Skeletal muscle satellite cell (primary cell): ENCODE measurements around the gene MCC.

ENCODE experiments used
- H3K27me3 ChIP-seq: 2 replicates; pipeline ENCODE4 v1.7.0; 2013; ENCODE audit warnings: low read length; ENCODE audit not compliant: control insufficient read depth, insufficient read depth
- H3K36me3 ChIP-seq: 2 replicates; pipeline ENCODE4 v1.7.0; 2013; ENCODE audit warnings: mild to moderate bottlenecking, control low read depth, low read length; ENCODE audit not compliant: insufficient read depth
- H3K4me1 ChIP-seq: 2 replicates; pipeline ENCODE4 v1.7.0; 2013; ENCODE audit warnings: low read length; ENCODE audit not compliant: control insufficient read depth, insufficient read depth
- H3K4me2 ChIP-seq: 2 replicates; pipeline ENCODE4 v1.7.0; 2013; ENCODE audit warnings: mild to moderate bottlenecking, low read length
- H3K4me3 ChIP-seq: 2 replicates; pipeline ENCODE4 v1.7.0; 2013; ENCODE audit warnings: low read length
- H3K9ac ChIP-seq: 2 replicates; pipeline ENCODE4 v1.7.0; 2013; ENCODE audit warnings: mild to moderate bottlenecking, low read depth, low read length, moderate library complexity
- H3K9me3 ChIP-seq: replicated peaks from 2 replicates; pipeline ENCODE4 v1.7.0; 2013; ENCODE audit warnings: mild to moderate bottlenecking, control low read depth, low read length

MCC gene

DNA sequence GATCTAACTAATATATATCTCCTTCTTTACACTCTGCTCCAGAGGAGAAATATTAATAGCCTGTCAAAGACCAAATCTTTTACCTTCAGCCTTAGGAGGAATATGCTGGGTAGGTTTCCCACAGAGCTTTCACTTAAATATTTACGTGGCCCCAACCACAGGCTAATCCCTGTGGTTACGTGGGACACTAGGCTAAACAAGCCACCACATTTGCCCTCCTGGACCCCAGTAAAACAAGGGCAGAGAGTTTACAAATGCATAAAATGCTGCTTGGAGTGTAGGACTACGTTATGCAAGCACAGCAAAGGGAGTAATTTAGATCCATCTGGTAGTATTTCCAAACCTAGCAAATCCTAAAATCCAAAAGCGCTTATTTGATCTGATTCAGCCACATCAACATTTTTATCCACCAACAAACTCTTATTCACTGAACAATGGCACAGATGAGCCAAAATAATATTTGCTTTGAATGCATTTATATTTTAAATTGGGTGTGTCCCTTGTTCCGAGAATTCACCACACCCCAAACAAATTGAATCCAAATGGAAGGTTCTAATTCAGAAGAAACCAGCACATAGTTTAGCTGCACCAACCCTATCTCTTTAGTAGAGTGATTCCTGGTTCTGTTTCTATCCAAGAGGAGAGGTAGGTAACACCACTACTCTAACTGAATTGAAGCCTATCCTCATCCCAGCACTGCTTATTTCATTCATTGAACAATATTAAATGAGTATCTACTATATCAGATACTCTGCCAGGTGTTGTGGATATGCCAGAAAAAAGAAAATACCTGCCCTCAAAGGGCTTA lies 232.5 kb downstream of the MCC start:
- H3K4me1 ChIP-seq = peaks cover under 1% of the 10 kb centered on the region
- no peak overlapping the region for H3K4me3 ChIP-seq
- H3K27me3 ChIP-seq = no peaks in the 10 kb centered on the region
- H3K9ac ChIP-seq = no peak overlapping the region
- H3K9me3 ChIP-seq = no peaks in the 10 kb centered on the region
- no peaks in the 10 kb centered on the region for H3K36me3 ChIP-seq
- H3K4me2 ChIP-seq = no peak overlapping the region

GRCh38 chr5:113255105-113255504 lies 233.1 kb downstream of the MCC start:
- H3K9me3 ChIP-seq = no peaks in the 10 kb centered on the region
- H3K4me1 ChIP-seq = peaks cover 7% of the 10 kb centered on the region
- H3K4me3 ChIP-seq = no peak overlapping the region
- H3K27me3 ChIP-seq = no peaks in the 10 kb centered on the region
- H3K36me3 ChIP-seq = no peaks in the 10 kb centered on the region
- H3K4me2 ChIP-seq = no peak overlapping the region
- H3K9ac ChIP-seq = no peak overlapping the region

GRCh38 chr5:113253037-113253436 lies 235.2 kb downstream of the MCC start:
- H3K27me3 ChIP-seq = no peaks in the 10 kb centered on the region
- H3K36me3 ChIP-seq = no peaks in the 10 kb centered on the region
- no peak overlapping the region for H3K4me2 ChIP-seq
- no peak overlapping the region for H3K9ac ChIP-seq
- no peaks in the 10 kb centered on the region for H3K9me3 ChIP-seq
- peaks cover 15% of the 10 kb centered on the region for H3K4me1 ChIP-seq
- H3K4me3 ChIP-seq = no peak overlapping the region

- H3K9me3 ChIP-seq = no peaks in the 10 kb centered on the region
- no peaks in the 10 kb centered on the region for H3K36me3 ChIP-seq
- no peaks in the 10 kb centered on the region for H3K27me3 ChIP-seq
Observed at GRCh38 chr5:113252066-113252465, 236.2 kb downstream of the MCC start.

DNA sequence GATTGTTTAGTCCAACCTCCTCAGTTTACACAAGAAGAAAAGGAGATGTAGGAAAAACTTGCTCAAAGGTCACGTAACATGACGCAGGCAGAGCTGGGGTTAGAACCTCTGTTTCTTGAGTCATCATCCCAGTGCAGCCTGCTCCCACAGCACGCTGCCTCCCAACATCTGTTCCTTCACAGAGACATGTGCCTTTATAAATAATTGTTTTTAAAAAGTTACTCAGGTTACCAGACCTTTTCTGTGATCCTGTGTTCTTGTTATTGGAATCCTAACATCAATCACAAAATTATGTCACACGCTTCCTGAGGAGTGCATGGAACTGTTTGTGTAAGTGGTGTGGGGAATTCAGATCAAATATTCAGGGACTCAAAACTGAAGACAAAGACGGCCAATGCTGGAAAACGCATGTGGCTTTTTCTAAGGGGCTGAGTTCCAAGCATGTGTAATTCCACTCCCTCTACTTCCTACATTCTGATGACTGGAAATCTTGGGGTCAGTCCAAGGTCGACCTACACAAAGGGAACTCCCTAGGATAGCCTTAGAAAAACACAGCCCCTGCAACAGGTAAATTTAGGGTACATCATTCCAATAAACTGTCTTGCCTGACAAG lies 237.8 kb downstream of the MCC start:
- peak overlapping the region; percentile 22 for H3K9ac ChIP-seq
- H3K4me3 ChIP-seq = no peak overlapping the region
- H3K36me3 ChIP-seq = no peaks in the 10 kb centered on the region
- H3K4me2 ChIP-seq = peak overlapping the region; percentile 43
- peaks cover 15% of the 10 kb centered on the region for H3K4me1 ChIP-seq
- no peaks in the 10 kb centered on the region for H3K27me3 ChIP-seq
- H3K9me3 ChIP-seq = no peaks in the 10 kb centered on the region

More at GRCh38 chr5:113252066-113252465, 236.2 kb downstream of the MCC start:
- no peak overlapping the region for H3K9ac ChIP-seq
- H3K4me1 ChIP-seq = peaks cover 15% of the 10 kb centered on the region
- no peak overlapping the region for H3K4me3 ChIP-seq
- H3K4me2 ChIP-seq = no peak overlapping the region

- Histone ChIP-seq H3K9me3 (no peaks in the 10 kb centered on the region), H3K27me3 (no peaks in the 10 kb centered on the region), H3K36me3 (no peaks in the 10 kb centered on the region), H3K4me1 (peaks cover 15% of the 10 kb centered on the region), H3K9ac (peak overlapping the region; percentile 9), H3K4me2 (no peak overlapping the region), H3K4me3 (no peak overlapping the region)
Observed at GRCh38 chr5:113249206-113249605, 239.0 kb downstream of the MCC start.

DNA sequence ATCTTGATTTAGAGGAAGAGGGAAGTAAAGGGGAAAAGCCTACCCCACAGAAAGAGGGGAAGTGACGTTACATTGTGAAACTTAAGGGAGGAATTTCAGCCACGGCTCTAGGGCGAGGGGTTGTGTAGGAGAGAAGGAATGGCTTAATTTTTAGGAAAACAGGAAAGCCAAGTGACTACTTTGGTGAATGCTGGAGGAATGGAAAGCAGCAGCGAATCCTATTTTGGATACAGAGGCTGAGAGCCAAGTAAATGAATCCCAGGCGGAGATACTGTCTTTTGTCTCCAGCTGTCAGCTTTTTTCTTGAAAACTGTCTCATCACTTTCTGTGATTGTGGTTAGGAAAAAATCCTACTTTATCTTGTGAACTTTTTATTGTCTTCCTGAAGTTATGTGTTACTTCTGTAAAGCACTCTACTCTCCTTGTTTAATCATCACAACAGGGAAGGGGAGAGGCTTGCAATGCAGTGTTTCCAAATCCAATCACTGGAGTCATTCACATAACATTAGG lies 241.8 kb downstream of the MCC start:
- H3K4me3 ChIP-seq = peak overlapping the region; percentile 51
- H3K9me3 ChIP-seq = no peaks in the 10 kb centered on the region
- no peaks in the 10 kb centered on the region for H3K27me3 ChIP-seq
- H3K36me3 ChIP-seq = no peaks in the 10 kb centered on the region
- peak overlapping the region; percentile 64 for H3K4me2 ChIP-seq
- H3K4me1 ChIP-seq = peaks cover 20% of the 10 kb centered on the region
- H3K9ac ChIP-seq = peak overlapping the region; percentile 57

DNA sequence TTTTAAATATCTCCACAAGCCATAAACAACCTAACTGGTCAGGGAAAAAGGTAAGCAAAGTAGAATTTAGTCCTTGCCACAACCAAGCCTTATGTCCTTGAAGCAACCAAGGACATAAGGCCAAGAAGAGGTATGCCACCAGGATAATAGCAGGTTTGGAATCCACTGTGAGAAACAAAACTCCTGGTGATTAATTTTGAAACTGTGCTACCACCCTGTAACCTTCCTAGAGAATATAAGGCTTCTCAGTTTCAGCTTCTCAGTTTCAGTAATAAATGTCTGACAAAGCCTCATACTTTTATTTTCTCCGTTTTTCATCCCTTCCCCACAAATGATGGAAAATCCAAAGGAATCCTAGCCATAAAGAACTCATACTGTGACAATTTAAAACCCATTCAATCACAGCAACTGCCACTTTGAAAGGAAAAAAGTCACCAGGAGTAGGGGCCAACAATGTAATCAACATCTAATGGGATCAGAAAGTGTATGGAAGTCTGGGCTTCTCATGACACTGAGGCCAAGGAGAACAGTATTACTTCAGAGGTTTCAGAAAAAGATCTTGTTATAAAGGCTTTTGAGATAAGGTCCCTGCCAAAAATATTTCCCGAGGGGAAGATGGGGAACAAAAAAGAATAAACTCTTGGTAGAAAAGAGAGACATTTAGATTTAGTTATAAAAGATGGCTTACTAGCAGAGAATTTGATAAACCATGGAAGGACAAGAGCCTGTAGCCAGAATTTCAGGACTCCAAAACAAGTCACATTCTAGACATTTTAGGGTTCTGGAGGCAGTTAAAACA lies 242.6 kb downstream of the MCC start:
- Histone ChIP-seq H3K9me3 (no peaks in the 10 kb centered on the region), H3K36me3 (no peaks in the 10 kb centered on the region), H3K4me3 (peak overlapping the region; percentile 51), H3K4me1 (peaks cover 18% of the 10 kb centered on the region), H3K9ac (peak overlapping the region; percentile 57), H3K27me3 (no peaks in the 10 kb centered on the region), H3K4me2 (peak overlapping the region; percentile 64)

GRCh38 chr5:113244966-113245365 lies 243.3 kb downstream of the MCC start:
- Histone ChIP-seq H3K9me3 (no peaks in the 10 kb centered on the region), H3K27me3 (no peaks in the 10 kb centered on the region), H3K36me3 (no peaks in the 10 kb centered on the region), H3K4me1 (peaks cover 11% of the 10 kb centered on the region), H3K9ac (no peak overlapping the region), H3K4me2 (no peak overlapping the region), H3K4me3 (no peak overlapping the region)

- H3K9ac ChIP-seq = no peak overlapping the region
- H3K9me3 ChIP-seq = no peaks in the 10 kb centered on the region
- H3K36me3 ChIP-seq = no peaks in the 10 kb centered on the region
- no peak overlapping the region for H3K4me3 ChIP-seq
- peaks cover 5% of the 10 kb centered on the region for H3K4me1 ChIP-seq
- H3K4me2 ChIP-seq = no peak overlapping the region
- no peaks in the 10 kb centered on the region for H3K27me3 ChIP-seq
Observed at GRCh38 chr5:113243349-113243664, 244.9 kb downstream of the MCC start.

GRCh38 chr5:113242481-113243348 lies 245.5 kb downstream of the MCC start:
- Histone ChIP-seq H3K36me3 (no peaks in the 10 kb centered on the region), H3K27me3 (no peaks in the 10 kb centered on the region), H3K4me3 (no peak overlapping the region), H3K9me3 (no peaks in the 10 kb centered on the region), H3K9ac (no peak overlapping the region), H3K4me2 (no peak overlapping the region), H3K4me1 (peaks cover 5% of the 10 kb centered on the region)
